ENCODE measurements around the gene NRL.
A peak's percentile ranks its signal among the peaks of the same experiment; 100 is the strongest.

The NRL gene

GRCh38 chr14:24093901-24094840 is 20.6 kb downstream of the NRL start, which contains the start of gene PCK2:
PCK2 (plus strand) TSS chr14:24094311; CDS start chr14:24094406, 95 bp downstream.
- DNase-seq (ENCODE audit: low read depth) = peak; percentile 92
- peak within 1 kb of the TSS; percentile 79 for H3K4me3 ChIP-seq (ENCODE audit: low read length)

GRCh38 chr14:24093207-24093900 is 21.4 kb downstream of the NRL start:
- H3K4me3 ChIP-seq (ENCODE audit: low read length) = peak overlapping the region; percentile 79
- no peak for DNase-seq (ENCODE audit: low read depth)
- no peak for TF ChIP-seq CTCF (IDR thresholded peaks at IDR 0.05; ENCODE audit: insufficient read depth, low read depth, low read length, missing control alignments)

More at GRCh38 chr14:24093901-24094840, 20.6 kb downstream of the NRL start, which contains the start of gene PCK2:
- no peak for TF ChIP-seq CTCF (IDR thresholded peaks at IDR 0.05; ENCODE audit: insufficient read depth, low read depth, low read length, missing control alignments)

- no peak for DNase-seq (ENCODE audit: low read depth)
- no peak overlapping the region for H3K4me3 ChIP-seq (ENCODE audit: low read length)
- TF ChIP-seq CTCF (IDR thresholded peaks at IDR 0.05; ENCODE audit: insufficient read depth, low read depth, low read length, missing control alignments) = no peak
These were observed 22.1 kb downstream of the NRL start for GRCh38 chr14:24092505-24093206.

- TF ChIP-seq CTCF (IDR thresholded peaks at IDR 0.05; ENCODE audit: insufficient read depth, low read depth, low read length, missing control alignments) = no peak
- DNase-seq (ENCODE audit: low read depth) = no peak
- H3K4me3 ChIP-seq (ENCODE audit: low read length) = no peak overlapping the region
These were observed 22.6 kb downstream of the NRL start for GRCh38 chr14:24092110-24092504.

GRCh38 chr14:24089890-24090289 is 24.9 kb downstream of the NRL start:
- no peak for TF ChIP-seq CTCF (IDR thresholded peaks at IDR 0.05; ENCODE audit: insufficient read depth, low read depth, low read length, missing control alignments)
- no peak for DNase-seq (ENCODE audit: low read depth)
- H3K4me3 ChIP-seq (ENCODE audit: low read length) = no peak overlapping the region

GRCh38 chr14:24088095-24088494 is 26.7 kb downstream of the NRL start:
- TF ChIP-seq CTCF (IDR thresholded peaks at IDR 0.05; ENCODE audit: insufficient read depth, low read depth, low read length, missing control alignments) = no peak
- no peak for DNase-seq (ENCODE audit: low read depth)
- H3K4me3 ChIP-seq (ENCODE audit: low read length) = no peak overlapping the region
